ENCODE results near the gene EPPIN.
"Not testable (repeated sequence)": the region's sequence is repeated elsewhere in the genome, so short reads cannot be mapped to it uniquely, and the experiment has no call there.

Gene EPPIN

DNA sequence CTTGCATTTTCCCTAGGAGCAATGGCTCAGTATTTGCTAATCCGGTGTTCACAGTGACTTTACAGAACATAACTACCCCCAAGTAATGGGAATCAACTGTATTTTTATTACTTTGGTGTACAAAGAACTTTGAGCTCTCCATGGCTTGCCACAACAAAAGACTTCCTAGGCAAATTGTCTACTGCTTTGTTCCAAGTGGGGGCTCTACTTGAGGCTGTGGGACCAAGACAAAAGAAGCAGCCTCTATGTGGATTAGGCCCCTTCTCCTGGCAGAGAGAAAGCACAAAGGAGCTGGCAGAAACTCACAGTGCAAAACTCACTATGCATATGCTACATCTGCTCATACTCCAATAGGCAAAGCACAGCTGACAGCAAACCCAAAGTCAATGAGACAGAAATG is 31.0 kb upstream of the EPPIN start:
- H3K9me3 ChIP-seq (ENCODE audit: control insufficient read depth, low read length) = no peaks in the 10 kb centered on the region

GRCh38 chr20:45576995-45577394 is 29.8 kb upstream of the EPPIN start:
- H3K27ac ChIP-seq = no peak overlapping the region
- H3K4me1 ChIP-seq = no peaks in the 10 kb centered on the region
- no peak for TF ChIP-seq CTCF (IDR thresholded peaks at IDR 0.05)
- no peak overlapping the region for H3K4me3 ChIP-seq (ENCODE audit: low read depth, low read length)
- no peaks in the 10 kb centered on the region for H3K27me3 ChIP-seq (ENCODE audit: control insufficient read depth, insufficient read depth, low read length)
- H3K79me2 ChIP-seq = no peaks in the 10 kb centered on the region
- peak overlapping the region; percentile 35 for H2AFZ ChIP-seq
- H3K36me3 ChIP-seq (ENCODE audit: control insufficient read depth, insufficient read depth, low read length) = no peaks in the 10 kb centered on the region
- no peaks in the 10 kb centered on the region for H3K9me3 ChIP-seq (ENCODE audit: control insufficient read depth, low read length)
- no peak overlapping the region for H3K9ac ChIP-seq
- H3K4me2 ChIP-seq (ENCODE audit: low read length) = no peak overlapping the region

More for the DNA sequence above, 31.0 kb upstream of the EPPIN start:
- Histone ChIP-seq H2AFZ (no peak overlapping the region), H3K79me2 (no peaks in the 10 kb centered on the region), H3K4me1 (no peaks in the 10 kb centered on the region), H3K9ac (no peak overlapping the region), H3K4me3 (ENCODE audit: low read depth, low read length) (no peak overlapping the region), H3K36me3 (ENCODE audit: control insufficient read depth, insufficient read depth, low read length) (no peaks in the 10 kb centered on the region), H3K27me3 (ENCODE audit: control insufficient read depth, insufficient read depth, low read length) (no peaks in the 10 kb centered on the region), H3K4me2 (ENCODE audit: low read length) (no peak overlapping the region), H3K27ac (no peak overlapping the region)
- TF ChIP-seq CTCF (IDR thresholded peaks at IDR 0.05) = no peak

GRCh38 chr20:45575931-45576330 is 28.7 kb upstream of the EPPIN start:
- no peak overlapping the region for H3K4me3 ChIP-seq (ENCODE audit: low read depth, low read length)
- no peaks in the 10 kb centered on the region for H3K27me3 ChIP-seq (ENCODE audit: control insufficient read depth, insufficient read depth, low read length)
- H3K9me3 ChIP-seq (ENCODE audit: control insufficient read depth, low read length) = no peaks in the 10 kb centered on the region
- no peaks in the 10 kb centered on the region for H3K79me2 ChIP-seq
- H3K36me3 ChIP-seq (ENCODE audit: control insufficient read depth, insufficient read depth, low read length) = no peaks in the 10 kb centered on the region
- no peak overlapping the region for H3K4me2 ChIP-seq (ENCODE audit: low read length)
- H2AFZ ChIP-seq = no peak overlapping the region
- no peak for TF ChIP-seq CTCF (IDR thresholded peaks at IDR 0.05)
- H3K9ac ChIP-seq = no peak overlapping the region
- no peak overlapping the region for H3K27ac ChIP-seq
- no peaks in the 10 kb centered on the region for H3K4me1 ChIP-seq

DNA sequence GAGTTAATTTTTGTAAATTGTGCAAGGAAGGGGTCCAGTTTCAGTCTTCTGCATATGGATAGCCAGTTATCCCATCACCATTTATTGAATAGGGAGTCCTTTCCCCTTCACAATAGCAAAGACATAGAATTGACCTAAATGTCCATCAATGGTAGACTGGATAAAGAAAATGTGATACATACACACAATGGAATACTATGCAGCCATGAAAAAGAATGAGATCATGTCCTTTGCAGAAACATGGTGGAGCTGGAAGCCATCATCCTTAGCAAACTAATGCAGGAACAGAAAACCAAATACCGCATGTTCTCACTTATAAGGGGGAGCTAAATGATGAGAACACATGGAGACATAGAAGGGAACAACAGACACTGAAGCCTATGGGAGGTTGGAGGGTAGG is 22.4 kb upstream of the EPPIN start:
- not testable (repeated sequence) for H3K4me3 ChIP-seq (ENCODE audit: low read depth, low read length); H3K36me3 ChIP-seq (ENCODE audit: control insufficient read depth, insufficient read depth, low read length); H2AFZ ChIP-seq; H3K27ac ChIP-seq; H3K4me2 ChIP-seq (ENCODE audit: low read length); H3K4me1 ChIP-seq; H3K9me3 ChIP-seq (ENCODE audit: control insufficient read depth, low read length); H3K9ac ChIP-seq; H3K27me3 ChIP-seq (ENCODE audit: control insufficient read depth, insufficient read depth, low read length); H3K79me2 ChIP-seq

- no peaks in the 10 kb centered on the region for H3K4me1 ChIP-seq
- no peak for TF ChIP-seq CTCF (IDR thresholded peaks at IDR 0.05)
- no peak overlapping the region for H3K27ac ChIP-seq
- no peaks in the 10 kb centered on the region for H3K9me3 ChIP-seq (ENCODE audit: control insufficient read depth, low read length)
- no peak overlapping the region for H3K4me3 ChIP-seq (ENCODE audit: low read depth, low read length)
- no peaks in the 10 kb centered on the region for H3K36me3 ChIP-seq (ENCODE audit: control insufficient read depth, insufficient read depth, low read length)
- H3K79me2 ChIP-seq = no peaks in the 10 kb centered on the region
- no peak overlapping the region for H3K9ac ChIP-seq
- H3K27me3 ChIP-seq (ENCODE audit: control insufficient read depth, insufficient read depth, low read length) = no peaks in the 10 kb centered on the region
- H2AFZ ChIP-seq = no peak overlapping the region
- H3K4me2 ChIP-seq (ENCODE audit: low read length) = no peak overlapping the region
These were observed 17.6 kb upstream of the EPPIN start for GRCh38 chr20:45564760-45565276.

All from parathyroid adenoma (tissue), 2 donors.